GM18508 (cell line): ENCODE results near the gene MACF1.
"Not testable (repeated sequence)": the region's sequence is repeated elsewhere in the genome, so short reads cannot be mapped to it uniquely, and the experiment has no call there.

Source experiments
- ATAC-seq: cut with Tn5 transposase; IDR thresholded peaks from one replicate; pipeline ENCODE4 v1.9.1; 2021; ENCODE audit warnings: moderate number of reproducible peaks; ENCODE audit not compliant: insufficient read depth, unreplicated experiment

The MACF1 gene

DNA sequence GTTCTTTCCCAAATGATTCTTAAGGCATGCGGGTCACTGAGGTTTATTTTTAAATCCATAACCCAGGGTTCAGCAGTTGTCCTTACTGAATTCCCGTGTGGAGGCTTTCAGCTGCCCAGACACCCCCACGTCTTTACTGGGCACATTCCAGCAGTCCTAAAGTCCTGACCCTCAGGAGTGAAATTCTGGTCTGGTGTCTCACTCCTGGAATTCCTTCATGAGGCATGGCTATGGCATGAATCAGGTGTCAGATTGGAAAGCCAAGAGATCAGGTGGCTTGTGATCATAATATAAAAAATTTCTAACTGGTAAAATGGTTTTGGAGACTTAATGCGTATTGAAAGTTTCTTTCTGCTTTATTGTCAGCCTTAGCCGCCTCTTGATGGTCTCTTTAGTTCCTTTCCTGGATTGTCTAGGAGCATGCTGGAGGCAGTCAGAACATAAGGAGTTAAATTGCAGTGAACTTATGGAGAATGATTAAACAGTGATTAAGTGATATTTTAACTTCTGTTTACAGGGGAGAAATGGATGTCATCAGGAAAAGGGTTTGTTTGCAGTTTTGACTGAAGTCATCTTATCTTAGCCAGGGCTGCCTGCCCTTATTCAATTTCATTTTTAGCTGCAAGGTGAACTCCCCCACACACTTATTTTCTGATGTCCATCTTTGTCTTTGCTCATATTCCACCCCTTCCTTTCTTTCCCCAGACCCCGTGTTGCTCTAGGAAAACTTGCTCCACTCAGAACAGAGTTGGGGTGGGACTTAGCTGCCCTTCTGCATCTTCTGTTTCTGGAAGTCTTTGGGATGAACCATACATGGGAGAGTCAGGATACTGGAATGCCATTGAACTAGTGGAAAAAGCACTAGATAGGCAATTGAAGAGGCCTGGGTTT lies 25.7 kb upstream of the MACF1 start:
- ATAC-seq: no peak

- ATAC-seq: no peak
Measured at GRCh38 chr1:39181311-39181710, 23.2 kb upstream of the MACF1 start.

- no peak for ATAC-seq
Measured at GRCh38 chr1:39182804-39183203, 21.7 kb upstream of the MACF1 start.

DNA sequence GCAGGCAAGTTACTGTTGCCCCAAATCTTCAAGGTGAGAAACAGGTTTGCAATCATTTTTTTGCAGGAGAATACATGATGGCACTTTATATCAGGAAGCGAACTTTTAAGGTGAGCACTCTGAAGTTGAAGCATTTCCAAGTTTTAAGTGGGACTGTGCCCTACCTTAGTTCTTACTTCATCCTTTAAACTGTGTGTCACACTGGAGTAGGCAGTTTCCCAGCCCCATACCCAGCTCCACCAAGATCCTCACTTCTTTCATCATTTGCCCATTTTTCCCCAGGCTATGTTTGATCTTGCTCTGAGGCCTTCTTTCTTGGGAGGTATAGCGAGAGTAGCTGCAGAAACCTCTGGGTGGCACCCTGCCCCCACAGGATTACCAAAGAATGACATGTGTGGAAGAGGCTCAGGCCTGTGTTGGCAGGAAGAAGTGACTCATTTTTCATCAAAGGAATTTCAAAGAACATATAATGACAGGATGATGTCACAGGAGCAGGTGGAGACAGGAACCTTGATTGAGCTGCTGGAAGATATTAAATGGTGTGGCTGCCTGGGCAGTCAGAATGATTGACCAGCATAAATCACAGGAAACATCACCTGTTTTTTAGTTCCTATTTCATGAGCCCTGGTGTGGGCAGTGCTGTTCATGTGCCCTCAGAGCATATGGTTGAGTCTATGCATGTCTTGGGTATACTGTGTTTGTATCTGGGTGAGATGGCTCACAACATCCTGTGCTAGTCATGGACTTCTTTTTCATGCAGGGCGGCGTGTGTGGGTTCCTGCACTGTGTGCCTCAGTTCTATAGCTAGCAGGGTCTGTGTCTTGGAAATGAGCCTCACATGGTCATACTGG lies 20.8 kb upstream of the MACF1 start:
- ATAC-seq: no peak

DNA sequence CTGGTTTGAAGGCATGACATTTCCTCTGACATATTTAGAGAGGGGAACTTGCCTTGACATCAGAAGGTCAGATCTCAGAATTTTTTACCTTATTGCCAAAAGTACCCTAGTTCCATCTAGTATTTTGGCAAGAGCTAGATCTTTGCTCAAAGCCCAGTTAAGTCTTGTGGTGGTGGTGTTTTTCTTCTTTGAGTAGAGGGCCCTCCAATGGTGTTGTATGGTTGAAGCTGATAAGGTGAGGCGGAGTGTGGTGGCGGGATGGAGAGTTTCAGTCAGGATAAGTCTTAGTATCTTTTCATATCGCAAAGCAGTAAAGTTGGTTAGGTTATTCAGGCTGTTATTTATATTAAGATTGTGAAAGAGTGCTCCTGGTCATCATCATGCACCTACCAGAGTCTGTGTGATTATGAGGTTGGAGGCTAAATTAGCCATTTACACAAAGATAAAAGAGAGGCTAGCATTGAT lies 20.1 kb upstream of the MACF1 start:
- no peak for ATAC-seq

DNA sequence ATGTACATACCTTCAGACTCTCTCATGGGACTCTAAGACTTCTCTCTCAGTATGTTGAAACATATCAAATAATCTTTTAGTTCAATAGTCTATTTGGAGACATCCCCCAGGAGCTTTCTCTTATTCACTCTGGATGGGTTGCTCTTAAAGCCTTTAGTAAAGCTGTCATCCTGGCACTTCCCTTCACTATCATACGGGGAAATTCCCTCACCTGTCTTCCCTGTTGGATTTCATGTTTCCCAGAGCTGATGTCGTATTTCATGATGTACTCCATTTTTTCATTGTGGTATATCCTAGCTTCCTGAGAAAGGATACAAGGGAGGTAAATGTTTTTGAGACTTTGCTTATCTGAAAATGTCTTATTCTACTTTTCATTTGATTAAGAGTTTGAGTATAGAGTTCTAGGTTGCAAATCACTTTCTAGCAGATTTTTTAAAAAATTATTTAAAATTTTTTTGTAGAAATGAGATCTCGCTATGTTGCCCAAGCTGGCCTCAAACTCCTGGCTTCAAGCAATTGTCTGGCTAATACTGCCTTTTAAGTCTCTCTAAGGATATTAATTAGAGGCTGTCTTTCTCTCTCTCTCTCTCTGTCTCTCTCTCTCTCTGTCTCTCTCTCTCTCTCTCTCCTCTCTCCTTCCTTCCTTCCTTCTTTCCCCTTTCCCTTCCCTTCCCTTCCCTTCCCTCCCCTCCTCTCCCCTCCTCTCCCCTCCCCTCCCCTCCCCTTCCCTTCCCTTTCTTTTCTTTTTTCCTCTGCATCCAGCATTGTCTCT lies 17.0 kb upstream of the MACF1 start:
- ATAC-seq: no peak

GRCh38 chr1:39189592-39190041 lies 14.9 kb upstream of the MACF1 start:
- ATAC-seq: no peak

GRCh38 chr1:39190096-39190495 lies 14.4 kb upstream of the MACF1 start:
- no peak for ATAC-seq

GRCh38 chr1:39194398-39195051 lies 10.0 kb upstream of the MACF1 start:
- ATAC-seq: no peak

DNA sequence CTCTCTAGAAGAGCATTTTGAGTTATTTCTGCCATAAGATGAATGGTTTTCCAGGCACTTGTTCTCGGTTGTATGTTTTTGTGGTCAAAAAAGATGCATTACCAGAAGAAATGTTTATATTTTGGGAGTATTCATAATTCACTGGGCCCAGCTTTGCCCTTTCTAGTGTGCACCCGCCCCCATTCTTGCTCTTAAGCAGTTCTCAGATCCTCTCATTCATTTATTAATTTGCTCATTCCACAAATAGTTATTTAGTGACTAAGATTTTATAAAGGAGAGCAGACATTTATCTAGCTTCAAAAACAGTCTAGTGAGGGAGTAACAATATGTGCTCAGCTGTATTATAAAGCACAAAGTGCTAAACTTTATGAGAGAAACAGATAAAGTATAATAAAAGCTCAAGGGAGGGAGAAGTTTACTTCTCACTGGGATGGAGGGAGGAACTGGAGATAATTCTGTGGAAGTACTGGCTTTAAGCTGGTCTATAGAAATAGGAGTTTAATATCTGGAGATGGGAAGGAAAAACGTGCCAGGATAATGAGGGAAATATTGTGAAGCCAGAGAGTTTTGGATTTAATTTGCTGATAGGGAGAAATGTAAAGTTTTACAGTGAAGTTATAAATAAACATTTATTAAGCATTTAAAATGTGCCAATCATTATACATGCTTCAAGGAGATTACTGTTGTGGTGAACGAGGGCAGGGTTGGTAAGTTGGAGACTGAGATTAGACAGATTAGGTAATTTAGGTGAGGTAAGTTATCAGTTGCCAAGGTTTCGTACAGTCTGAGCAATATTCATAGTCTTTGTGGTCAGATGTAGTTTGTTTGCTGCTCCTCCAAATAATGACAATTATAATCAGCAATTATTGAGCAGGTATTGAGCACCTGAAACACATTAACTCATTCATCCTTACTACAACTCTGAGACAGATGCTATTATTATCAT lies 9.1 kb upstream of the MACF1 start:
- ATAC-seq: no peak

DNA sequence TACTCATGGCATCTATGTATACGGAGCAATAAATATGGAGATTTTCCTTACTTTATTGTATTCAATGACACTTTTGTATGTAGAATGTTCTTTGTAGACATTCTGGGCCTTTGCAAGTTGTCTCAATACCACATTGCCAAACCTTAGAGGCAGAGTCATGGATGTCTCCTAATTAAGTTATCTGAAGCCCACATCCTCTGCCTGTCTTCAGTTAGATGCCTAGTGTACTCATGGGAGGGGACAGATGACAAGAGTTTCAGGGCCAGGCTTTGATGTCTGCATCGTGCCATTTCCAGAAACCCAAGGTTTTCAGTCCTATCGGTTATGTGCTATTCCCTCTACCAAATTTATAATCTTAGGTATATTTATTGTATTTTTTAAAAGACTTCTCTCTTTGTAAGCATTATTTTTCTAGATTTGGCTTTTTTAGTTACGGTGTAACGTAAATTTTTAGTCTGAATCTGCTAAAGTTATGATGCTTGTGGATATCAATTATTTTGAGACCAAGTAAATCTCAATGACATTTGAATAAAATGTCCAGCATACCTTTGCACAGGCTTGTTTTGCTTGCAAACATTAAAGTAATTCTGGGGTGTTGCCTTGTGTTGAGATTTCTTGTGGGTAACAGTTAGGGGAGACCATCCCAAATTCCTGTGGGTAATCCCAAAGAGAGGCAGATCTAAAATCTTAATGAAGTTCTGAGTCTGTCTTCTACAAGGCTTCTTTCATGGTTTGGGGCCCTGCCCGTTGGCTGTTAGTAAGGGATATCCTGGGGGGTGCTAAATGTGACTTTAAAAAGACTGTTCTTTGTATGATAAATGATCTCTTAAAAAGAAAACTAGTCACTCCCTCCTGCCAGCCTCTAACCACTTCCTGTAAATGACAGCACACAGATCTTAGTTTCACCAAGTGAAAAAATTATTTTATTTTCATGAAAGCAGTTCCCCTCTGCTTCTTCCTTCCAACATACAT lies 8.0 kb upstream of the MACF1 start:
- no peak for ATAC-seq

DNA sequence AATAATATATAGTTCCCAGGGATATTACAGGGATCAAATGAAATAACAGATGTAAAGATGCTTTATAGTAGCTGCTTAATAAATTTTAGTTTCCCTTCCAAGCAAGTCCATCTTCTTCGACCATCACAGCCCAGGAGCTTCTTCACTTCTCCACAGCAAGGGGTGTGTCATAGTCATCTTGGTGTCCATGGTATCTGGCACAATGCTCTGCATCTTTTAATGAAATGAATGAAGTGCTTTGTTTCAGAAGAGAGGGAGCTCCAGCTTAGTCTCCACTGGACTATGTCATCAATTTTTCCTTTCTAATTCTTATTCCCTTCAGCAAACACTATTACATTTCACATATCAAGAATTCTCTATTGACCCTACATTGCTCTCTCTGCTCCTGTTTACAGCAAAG lies 4.9 kb upstream of the MACF1 start:
- no peak for ATAC-seq

GRCh38 chr1:39205102-39205780 lies 746 bp downstream of the MACF1 start:
- no peak for ATAC-seq

DNA sequence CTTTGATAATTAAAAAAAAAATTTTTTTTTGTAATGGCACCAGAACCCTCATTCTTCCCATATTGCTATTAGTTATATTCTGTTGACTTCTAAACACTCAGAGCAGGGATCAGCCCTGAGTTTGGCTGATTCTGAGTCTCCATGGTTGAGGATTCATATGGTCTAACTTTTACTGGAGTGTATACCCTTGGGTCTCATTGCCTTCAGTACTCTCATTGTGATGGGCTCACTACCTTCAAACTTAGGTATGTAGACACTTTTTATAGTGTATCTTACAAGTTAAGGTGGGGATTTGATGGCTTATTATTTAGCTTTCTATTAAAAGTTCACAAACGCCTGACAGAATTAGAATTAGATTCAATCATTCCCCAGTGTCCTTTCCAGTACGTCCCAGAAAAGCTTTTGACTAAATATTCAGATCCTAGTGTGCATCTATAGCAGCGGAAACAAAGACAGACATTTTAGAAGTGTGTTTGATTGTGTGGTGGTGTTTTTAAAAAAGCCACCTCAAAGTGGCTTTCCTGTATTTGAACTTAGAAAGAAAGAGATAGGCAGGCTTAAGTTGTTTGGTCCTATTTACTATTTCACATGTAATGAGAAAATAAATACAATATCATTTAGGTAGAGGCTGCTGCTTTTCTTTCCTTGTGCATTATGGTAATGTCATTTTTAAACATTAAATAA lies 1.4 kb downstream of the MACF1 start:
- no peak for ATAC-seq

DNA sequence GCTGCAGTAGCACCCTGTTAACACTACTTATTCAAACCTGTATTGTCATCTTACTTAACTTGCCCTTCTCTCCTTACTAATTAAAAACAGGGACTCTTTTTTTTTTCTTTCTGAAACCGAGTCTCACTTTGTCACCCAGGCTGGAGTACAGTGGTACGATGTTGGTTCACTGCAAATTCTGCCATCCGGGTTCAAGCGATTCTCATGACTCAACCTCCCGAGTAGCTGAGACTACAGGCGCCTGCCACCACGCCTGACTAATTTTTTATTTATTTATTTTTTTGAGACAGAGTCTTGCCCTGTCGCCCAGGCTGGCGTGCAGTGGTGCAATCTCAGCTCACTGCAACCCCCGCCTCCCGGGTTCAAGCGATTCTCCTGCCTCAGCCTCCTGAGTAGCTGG lies 3.9 kb downstream of the MACF1 start:
- ATAC-seq: not testable (repeated sequence)

DNA sequence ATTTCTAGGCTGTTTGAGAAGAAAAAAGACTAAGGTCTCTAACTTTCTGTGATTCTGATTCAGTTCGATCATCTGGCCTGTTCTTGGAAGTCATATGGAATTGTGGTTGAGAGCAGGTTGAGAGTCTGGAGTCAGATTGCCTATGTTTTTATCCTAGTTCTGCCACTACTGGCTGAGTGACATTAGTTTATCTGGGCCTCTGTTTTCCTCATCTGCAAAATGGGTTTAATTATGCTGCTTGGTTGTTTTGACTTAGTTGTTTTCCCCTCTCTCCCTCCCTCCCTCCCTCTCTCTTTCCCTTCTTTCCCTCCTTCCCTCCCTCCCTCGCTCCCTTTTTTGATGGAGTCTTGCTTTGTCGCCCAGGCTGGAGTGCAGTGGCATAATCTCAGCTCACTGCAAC lies 6.2 kb downstream of the MACF1 start:
- ATAC-seq: no peak

GRCh38 chr1:39212499-39212898 lies 8.0 kb downstream of the MACF1 start:
- no peak for ATAC-seq
